Panc1 (cell line): ENCODE data around the gene HOXA7. TPM values are rescaled to one million over a fixed set of nuclear protein-coding genes. Genes with fewer than 3 reads are reported as not detected.

Experiments
- ATAC-seq: fragments of 200-7000 bp; cut with Tn5 transposase; 2 replicates; pipeline ENCODE4 v1.9.1; 2020; ENCODE audit warnings: mild to moderate bottlenecking, moderate library complexity
- BruUV-seq: library from RNA; stranded (reverse); fragments of 400-500 nt; replicated peaks from 2 replicates; lab custom pipeline; 2021; lab: Mats Ljungman, UMichigan
- CTCF ChIA-PET: fragments of 300-600 bp; sonication (Branson Sonifier 250); formaldehyde crosslinking; loops from one replicate; lab custom pipeline; 2022; ENCODE audit warnings: antibody characterized with exemption; lab: Charles Lee
- POLR2A ChIA-PET: fragments of 300-600 bp; sonication (Branson Sonifier 250); formaldehyde crosslinking; loops from one replicate; lab custom pipeline; 2022; ENCODE audit warnings: antibody characterized with exemption; lab: Charles Lee
- DNase-seq: peaks from one replicate; pipeline ENCODE4 v3.0.0-alpha.2; 2010; ENCODE audit warnings: low read depth, low spot score
- H3K27ac ChIP-seq: 2 replicates; pipeline ENCODE4 v1.5.1; 2011; ENCODE audit warnings: mild to moderate bottlenecking, low read length, inconsistent platforms
- H3K27me3 ChIP-seq: fragments of 200-500 bp; sonication (Bioruptor generic); 2 replicates; pipeline ENCODE4 v1.6.0; 2014; ENCODE audit warnings: low read length, inconsistent platforms; ENCODE audit not compliant: control insufficient read depth, insufficient read depth
- H3K36me3 ChIP-seq: fragments of 200-500 bp; sonication (Bioruptor generic); 2 replicates; pipeline ENCODE4 v1.5.1; 2014; ENCODE audit warnings: inconsistent platforms, mild to moderate bottlenecking, low read length, moderate library complexity; ENCODE audit not compliant: control insufficient read depth, insufficient read depth
- H3K4me1 ChIP-seq: 2 replicates; pipeline ENCODE4 v1.5.1; 2011; ENCODE audit warnings: inconsistent platforms, mild to moderate bottlenecking, low read length, moderate library complexity; ENCODE audit not compliant: control insufficient read depth, insufficient read depth
- H3K4me3 ChIP-seq, 2 experiments: 2 replicates each; pipeline ENCODE4 v1.5.1; 2011 to 2012; ENCODE audit warnings: low read depth in 2 of 2, low read length in 2 of 2, mild to moderate bottlenecking in 2 of 2, inconsistent platforms in 1 of 2, moderate library complexity in 1 of 2
- H3K9me3 ChIP-seq: fragments of 200-500 bp; sonication (Bioruptor generic); 2 replicates; pipeline ENCODE4 v1.5.1; 2014; ENCODE audit warnings: low read depth, mild to moderate bottlenecking, inconsistent platforms, low read length, moderate library complexity; ENCODE audit not compliant: control insufficient read depth, insufficient read depth
- POLR2AphosphoS5 ChIP-seq: IDR thresholded peaks from 2 replicates; pipeline ENCODE4 v1.6.1; 2012; ENCODE audit warnings: mild to moderate bottlenecking, low read depth, low read length, moderate library complexity
- SIN3A ChIP-seq: IDR thresholded peaks from 2 replicates; pipeline ENCODE4 v1.6.1; 2012; ENCODE audit warnings: low read depth, mild to moderate bottlenecking, low read length, moderate library complexity, borderline replicate concordance; ENCODE audit not compliant: insufficient read depth
- TCF7L2 ChIP-seq: IDR thresholded peaks from 2 replicates; pipeline ENCODE4 v1.6.1; 2011; ENCODE audit warnings: mild to moderate bottlenecking, low read depth, low read length, inconsistent platforms
- in situ Hi-C: cut with HindIII; loops from 2 replicates; pipeline ENCODE4 v1.10.0; 2016; ENCODE audit warnings: low sequenced_read_pairs, low pct_unique_long_range_greater_than_20kb
- intact Hi-C: fragments of 100-400 bp; cut with micrococcal nuclease; formaldehyde crosslinking; loops from one replicate; pipeline ENCODE4 v1.10.0; 2022; ENCODE audit not compliant: unreplicated experiment
- total RNA-seq: library from RNA; stranded (reverse); gene quantifications from one replicate; pipeline ENCODE4 v1.2.1, GENCODE V29; 2021; ENCODE audit not compliant: unreplicated experiment
- TF ChIP-seq, protein P1 (sequence below), 2 experiments: IDR thresholded peaks; 2 replicates each; pipeline ENCODE4 v1.6.1; 2011 to 2012; ENCODE audit warnings: low read depth in 2 of 2, control low read depth in 1 of 2, low read length in 1 of 2, mild to moderate bottlenecking in 1 of 2, moderate library complexity in 1 of 2; ENCODE audit not compliant: insufficient read depth in 1 of 2
- TF ChIP-seq, protein P2 (sequence below): fragments of 450-650 bp; IDR thresholded peaks from 2 replicates; pipeline ENCODE4 v1.5.1; 2017; ENCODE audit warnings: mild to moderate bottlenecking

The HOXA7 gene
- total RNA-seq, 1 experiment from 2014 or later = not detected

DNA sequence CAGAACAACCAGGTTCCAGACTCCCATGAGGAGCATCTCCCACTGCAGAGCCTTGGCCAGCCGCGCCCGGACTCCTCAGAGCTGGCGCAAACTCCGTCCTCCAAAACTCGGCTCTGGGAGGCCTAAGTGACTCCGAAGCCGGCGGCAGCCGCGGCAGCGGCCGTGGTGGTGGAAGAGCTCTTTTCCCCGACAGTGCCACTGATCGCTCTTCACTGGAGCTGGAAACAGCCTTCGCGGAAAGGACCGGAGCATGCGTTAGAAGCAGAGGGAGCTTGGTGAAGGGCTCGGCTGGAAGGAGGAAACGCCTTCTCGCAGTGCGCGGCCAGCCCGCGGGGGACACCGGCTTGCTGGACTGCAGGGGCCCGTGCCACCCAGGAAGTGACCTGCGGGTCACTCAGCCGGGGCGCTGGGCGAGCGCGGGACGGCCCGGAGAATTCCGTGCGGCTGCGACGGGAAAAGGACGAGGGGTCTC, 48.4 kb upstream of the HOXA7 start:
- Histone ChIP-seq H3K27me3 (no peaks in the 10 kb centered on the region; the same call in 1 of the 2 replicates), H3K9me3 (no peaks in the 10 kb centered on the region), H3K27ac (no peak overlapping the region), H3K36me3 (no peaks in the 10 kb centered on the region), H3K4me3 (no peak overlapping the region), H3K4me1 (peaks cover 13% of the 10 kb centered on the region; the same call in 1 of the 2 replicates)
- in situ Hi-C loops (no loop called here), intact Hi-C loops (no loop called here)
- no TSS peak for BruUV-seq
- ChIA-PET CTCF (no interaction called here), POLR2A (no interaction called here)
- ATAC-seq = no peak
- TF ChIP-seq, protein P1, sequence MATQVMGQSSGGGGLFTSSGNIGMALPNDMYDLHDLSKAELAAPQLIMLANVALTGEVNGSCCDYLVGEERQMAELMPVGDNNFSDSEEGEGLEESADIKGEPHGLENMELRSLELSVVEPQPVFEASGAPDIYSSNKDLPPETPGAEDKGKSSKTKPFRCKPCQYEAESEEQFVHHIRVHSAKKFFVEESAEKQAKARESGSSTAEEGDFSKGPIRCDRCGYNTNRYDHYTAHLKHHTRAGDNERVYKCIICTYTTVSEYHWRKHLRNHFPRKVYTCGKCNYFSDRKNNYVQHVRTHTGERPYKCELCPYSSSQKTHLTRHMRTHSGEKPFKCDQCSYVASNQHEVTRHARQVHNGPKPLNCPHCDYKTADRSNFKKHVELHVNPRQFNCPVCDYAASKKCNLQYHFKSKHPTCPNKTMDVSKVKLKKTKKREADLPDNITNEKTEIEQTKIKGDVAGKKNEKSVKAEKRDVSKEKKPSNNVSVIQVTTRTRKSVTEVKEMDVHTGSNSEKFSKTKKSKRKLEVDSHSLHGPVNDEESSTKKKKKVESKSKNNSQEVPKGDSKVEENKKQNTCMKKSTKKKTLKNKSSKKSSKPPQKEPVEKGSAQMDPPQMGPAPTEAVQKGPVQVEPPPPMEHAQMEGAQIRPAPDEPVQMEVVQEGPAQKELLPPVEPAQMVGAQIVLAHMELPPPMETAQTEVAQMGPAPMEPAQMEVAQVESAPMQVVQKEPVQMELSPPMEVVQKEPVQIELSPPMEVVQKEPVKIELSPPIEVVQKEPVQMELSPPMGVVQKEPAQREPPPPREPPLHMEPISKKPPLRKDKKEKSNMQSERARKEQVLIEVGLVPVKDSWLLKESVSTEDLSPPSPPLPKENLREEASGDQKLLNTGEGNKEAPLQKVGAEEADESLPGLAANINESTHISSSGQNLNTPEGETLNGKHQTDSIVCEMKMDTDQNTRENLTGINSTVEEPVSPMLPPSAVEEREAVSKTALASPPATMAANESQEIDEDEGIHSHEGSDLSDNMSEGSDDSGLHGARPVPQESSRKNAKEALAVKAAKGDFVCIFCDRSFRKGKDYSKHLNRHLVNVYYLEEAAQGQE (IDR thresholded peaks at IDR 0.05; ENCODE audit: insufficient read depth in 1 of 2, low read depth in 2 of 2, low read length in 1 of 2) = no peak
- TF ChIP-seq POLR2AphosphoS5 = no peak
- TF ChIP-seq TCF7L2 = no peak
- TF ChIP-seq, protein P2, sequence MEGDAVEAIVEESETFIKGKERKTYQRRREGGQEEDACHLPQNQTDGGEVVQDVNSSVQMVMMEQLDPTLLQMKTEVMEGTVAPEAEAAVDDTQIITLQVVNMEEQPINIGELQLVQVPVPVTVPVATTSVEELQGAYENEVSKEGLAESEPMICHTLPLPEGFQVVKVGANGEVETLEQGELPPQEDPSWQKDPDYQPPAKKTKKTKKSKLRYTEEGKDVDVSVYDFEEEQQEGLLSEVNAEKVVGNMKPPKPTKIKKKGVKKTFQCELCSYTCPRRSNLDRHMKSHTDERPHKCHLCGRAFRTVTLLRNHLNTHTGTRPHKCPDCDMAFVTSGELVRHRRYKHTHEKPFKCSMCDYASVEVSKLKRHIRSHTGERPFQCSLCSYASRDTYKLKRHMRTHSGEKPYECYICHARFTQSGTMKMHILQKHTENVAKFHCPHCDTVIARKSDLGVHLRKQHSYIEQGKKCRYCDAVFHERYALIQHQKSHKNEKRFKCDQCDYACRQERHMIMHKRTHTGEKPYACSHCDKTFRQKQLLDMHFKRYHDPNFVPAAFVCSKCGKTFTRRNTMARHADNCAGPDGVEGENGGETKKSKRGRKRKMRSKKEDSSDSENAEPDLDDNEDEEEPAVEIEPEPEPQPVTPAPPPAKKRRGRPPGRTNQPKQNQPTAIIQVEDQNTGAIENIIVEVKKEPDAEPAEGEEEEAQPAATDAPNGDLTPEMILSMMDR = no peak
- no peak for TF ChIP-seq SIN3A
- no peak for DNase-seq

DNA sequence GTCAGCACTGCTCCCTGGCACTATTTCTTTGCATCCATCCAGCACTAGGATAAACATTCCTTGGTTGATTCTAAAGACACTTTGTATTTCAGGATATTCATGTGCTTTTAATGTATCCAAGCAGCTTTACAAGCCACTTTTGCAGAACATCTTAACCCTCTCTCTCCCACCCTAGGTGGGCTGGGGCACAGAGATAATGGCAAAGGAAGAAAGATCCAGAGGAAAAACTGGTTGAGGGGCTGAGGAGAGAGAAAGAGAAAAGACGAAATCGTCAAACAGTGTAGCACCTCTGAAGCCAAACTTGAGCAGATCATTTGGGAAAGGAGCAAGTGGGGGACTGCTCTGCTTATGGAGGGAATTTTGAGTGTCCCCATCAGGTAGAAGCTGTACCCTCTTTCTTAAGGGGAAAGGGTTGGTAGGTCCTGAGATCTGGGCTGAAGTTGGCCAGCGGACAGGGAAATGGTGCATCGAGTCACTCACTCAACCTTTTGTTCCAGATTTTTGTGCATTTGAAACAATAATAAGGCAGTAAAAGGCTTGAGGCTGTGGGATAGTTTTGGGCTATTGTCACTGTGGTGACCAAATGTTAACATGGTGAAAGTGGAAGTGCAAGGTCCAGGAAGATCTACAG, 47.6 kb upstream of the HOXA7 start:
- POLR2A ChIA-PET = no interaction called here
- Histone ChIP-seq H3K27me3 (no peaks in the 10 kb centered on the region; the same call in 1 of the 2 replicates), H3K9me3 (no peaks in the 10 kb centered on the region), H3K36me3 (no peaks in the 10 kb centered on the region), H3K4me3 (no peak overlapping the region), H3K27ac (no peak overlapping the region), H3K4me1 (peaks cover 13% of the 10 kb centered on the region; the same call in 1 of the 2 replicates)
- intact Hi-C loops (no loop called here), in situ Hi-C loops (no loop called here)
- no TSS peak for BruUV-seq
- CTCF ChIA-PET = no interaction called here
- ATAC-seq = no peak
- no peak for DNase-seq
- TF ChIP-seq SIN3A (no peak), POLR2AphosphoS5 (no peak), TCF7L2 (no peak)
- TF ChIP-seq, protein P2 = no peak
- TF ChIP-seq, protein P1 (IDR thresholded peaks at IDR 0.05; ENCODE audit: insufficient read depth in 1 of 2, low read depth in 2 of 2, low read length in 1 of 2) = no peak
